Activated B cell treated with CpG ODN at 0.5 μM for 24 hours (primary cell): ENCODE measurements around the gene ALKAL2. TPM values are rescaled to one million over a fixed set of nuclear protein-coding genes. Genes with fewer than 3 reads are reported as not detected.

Experiments
- ATAC-seq: fragments of 200-7000 bp; cut with Tn5 transposase; one replicate; pipeline ENCODE4 v1.10.0; 2021; ENCODE audit warnings: low read depth, mild to moderate bottlenecking, moderate library complexity
- CTCF ChIA-PET: fragments of 350-600 bp; sonication (Branson Sonifier 250); formaldehyde crosslinking; loops from one replicate; lab custom pipeline; 2021; ENCODE audit warnings: antibody characterized with exemption; lab: Charles Lee
- POLR2A ChIA-PET: fragments of 350-600 bp; sonication (Branson Sonifier 250); formaldehyde crosslinking; loops from one replicate; lab custom pipeline; 2021; ENCODE audit warnings: antibody characterized with exemption; lab: Charles Lee
- DNase-seq: peaks from one replicate; pipeline ENCODE4 v3.0.0; 2022
- H3K27ac Mint-ChIP-seq: one replicate; pipeline ENCODE4 v1.8.0; 2020; ENCODE audit warnings: mixed read lengths
- H3K27me3 Mint-ChIP-seq: one replicate; pipeline ENCODE4 v1.8.0; 2021; ENCODE audit warnings: mixed read lengths
- H3K36me3 Mint-ChIP-seq: one replicate; pipeline ENCODE4 v1.8.0; 2021; ENCODE audit warnings: low read depth, mixed read lengths
- H3K4me1 Mint-ChIP-seq: one replicate; pipeline ENCODE4 v1.8.0; 2021; ENCODE audit warnings: mixed read lengths
- H3K4me3 Mint-ChIP-seq: one replicate; pipeline ENCODE4 v1.8.0; 2020; ENCODE audit warnings: mild to moderate bottlenecking, mixed read lengths
- H3K9me3 Mint-ChIP-seq: one replicate; pipeline ENCODE4 v1.8.0; 2020; ENCODE audit warnings: mixed read lengths
- intact Hi-C: fragments of 100-400 bp; cut with micrococcal nuclease; formaldehyde crosslinking; loops from one replicate; pipeline ENCODE4 v1.15.1; 2024
- total RNA-seq: library from RNA; stranded (reverse); gene quantifications from 2 replicates; pipeline ENCODE4 v1.2.3, GENCODE V29; 2022
- TF ChIP-seq, protein P1 (sequence below): fragments of 200-600 bp; IDR thresholded peaks from one replicate; pipeline ENCODE4 v1.8.0; 2022; ENCODE audit warnings: antibody characterized with exemption, mild to moderate bottlenecking

ALKAL2 gene
- total RNA-seq, 1 donor from 2014 or later, result not detected

DNA sequence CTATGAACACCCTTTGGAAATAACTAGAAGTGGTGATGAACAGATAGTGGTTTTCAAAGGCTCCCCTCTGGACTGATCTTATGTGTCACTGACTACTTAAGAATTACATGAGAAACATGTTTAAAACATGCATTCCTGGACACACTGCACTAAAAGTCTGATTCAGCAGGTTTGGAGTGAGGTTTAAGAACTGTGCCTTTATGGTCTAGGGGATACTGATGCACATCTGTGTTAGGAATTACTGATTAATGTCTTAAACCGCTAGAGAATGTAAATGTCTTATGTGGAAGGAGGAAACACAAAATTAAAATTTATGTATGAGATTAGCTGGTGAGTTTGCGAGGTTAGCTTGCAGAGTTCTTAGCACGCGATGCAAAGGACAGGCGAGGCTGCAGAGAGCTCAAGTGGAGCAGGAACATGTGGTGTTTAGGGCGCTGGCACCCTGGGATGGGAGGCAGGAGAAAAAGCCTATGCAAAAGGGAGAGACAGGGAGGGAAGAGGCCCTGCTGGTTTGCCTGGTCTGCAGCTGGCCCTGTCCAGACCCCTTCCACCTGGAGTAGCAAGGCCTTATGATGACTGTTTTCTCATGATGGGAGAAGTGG is 35.8 kb downstream of the ALKAL2 start:
- H3K4me1 Mint-ChIP-seq, result no peaks in the 10 kb centered on the region
- no peak overlapping the region for H3K27ac Mint-ChIP-seq
- intact Hi-C loops, result no loop called here
- POLR2A ChIA-PET, result no interaction called here
- CTCF ChIA-PET, result no interaction called here
- TF ChIP-seq, protein P1, sequence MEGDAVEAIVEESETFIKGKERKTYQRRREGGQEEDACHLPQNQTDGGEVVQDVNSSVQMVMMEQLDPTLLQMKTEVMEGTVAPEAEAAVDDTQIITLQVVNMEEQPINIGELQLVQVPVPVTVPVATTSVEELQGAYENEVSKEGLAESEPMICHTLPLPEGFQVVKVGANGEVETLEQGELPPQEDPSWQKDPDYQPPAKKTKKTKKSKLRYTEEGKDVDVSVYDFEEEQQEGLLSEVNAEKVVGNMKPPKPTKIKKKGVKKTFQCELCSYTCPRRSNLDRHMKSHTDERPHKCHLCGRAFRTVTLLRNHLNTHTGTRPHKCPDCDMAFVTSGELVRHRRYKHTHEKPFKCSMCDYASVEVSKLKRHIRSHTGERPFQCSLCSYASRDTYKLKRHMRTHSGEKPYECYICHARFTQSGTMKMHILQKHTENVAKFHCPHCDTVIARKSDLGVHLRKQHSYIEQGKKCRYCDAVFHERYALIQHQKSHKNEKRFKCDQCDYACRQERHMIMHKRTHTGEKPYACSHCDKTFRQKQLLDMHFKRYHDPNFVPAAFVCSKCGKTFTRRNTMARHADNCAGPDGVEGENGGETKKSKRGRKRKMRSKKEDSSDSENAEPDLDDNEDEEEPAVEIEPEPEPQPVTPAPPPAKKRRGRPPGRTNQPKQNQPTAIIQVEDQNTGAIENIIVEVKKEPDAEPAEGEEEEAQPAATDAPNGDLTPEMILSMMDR, result no peak
- H3K36me3 Mint-ChIP-seq, result peaks cover 23% of the 10 kb centered on the region
- no peak for ATAC-seq
- H3K9me3 Mint-ChIP-seq, result no peaks in the 10 kb centered on the region
- no peaks in the 10 kb centered on the region for H3K27me3 Mint-ChIP-seq
- DNase-seq, result no peak
- no peak overlapping the region for H3K4me3 Mint-ChIP-seq

DNA sequence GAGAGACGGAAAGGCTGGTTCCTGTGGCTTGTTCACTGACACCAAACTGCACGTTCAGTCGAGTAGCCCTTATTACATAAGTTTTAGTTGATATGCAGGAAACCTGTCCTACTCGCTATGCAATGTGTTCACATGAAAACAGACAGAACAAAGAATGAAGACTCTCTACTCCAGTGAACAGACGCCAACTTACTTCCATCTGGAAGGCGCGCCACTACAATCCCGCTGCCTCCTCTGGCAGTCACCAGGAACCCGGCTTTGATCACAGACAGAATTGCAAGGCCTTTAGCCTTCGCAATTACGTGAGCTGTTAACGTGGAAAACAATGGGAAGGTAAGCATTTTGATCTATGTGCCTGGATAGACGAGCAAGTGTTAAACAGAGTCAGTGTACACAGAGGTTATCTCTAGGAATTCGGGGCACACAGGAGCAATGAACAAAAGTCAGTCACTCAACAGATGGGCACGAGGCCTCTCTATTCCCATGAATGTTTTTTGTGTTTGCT is 38.3 kb downstream of the ALKAL2 start:
- H3K9me3 Mint-ChIP-seq, result no peaks in the 10 kb centered on the region
- no peak overlapping the region for H3K27ac Mint-ChIP-seq
- DNase-seq (no peak), ATAC-seq (no peak)
- CTCF ChIA-PET, result interaction anchor here (1.5 kb wide), 1 partner anchor 387 kb away, joined by 3 read pairs; no protein-coding TSS in a partner anchor
- intact Hi-C loops, result loop anchor here (5.0 to 10.0 kb wide), 3 partner anchors 285 to 1568 kb away; no protein-coding TSS in a partner anchor
- H3K27me3 Mint-ChIP-seq, result no peaks in the 10 kb centered on the region
- TF ChIP-seq, protein P1, result no peak
- H3K4me1 Mint-ChIP-seq, result peaks cover 5% of the 10 kb centered on the region
- POLR2A ChIA-PET, result no interaction called here
- H3K36me3 Mint-ChIP-seq, result peaks cover 36% of the 10 kb centered on the region
- no peak overlapping the region for H3K4me3 Mint-ChIP-seq

DNA sequence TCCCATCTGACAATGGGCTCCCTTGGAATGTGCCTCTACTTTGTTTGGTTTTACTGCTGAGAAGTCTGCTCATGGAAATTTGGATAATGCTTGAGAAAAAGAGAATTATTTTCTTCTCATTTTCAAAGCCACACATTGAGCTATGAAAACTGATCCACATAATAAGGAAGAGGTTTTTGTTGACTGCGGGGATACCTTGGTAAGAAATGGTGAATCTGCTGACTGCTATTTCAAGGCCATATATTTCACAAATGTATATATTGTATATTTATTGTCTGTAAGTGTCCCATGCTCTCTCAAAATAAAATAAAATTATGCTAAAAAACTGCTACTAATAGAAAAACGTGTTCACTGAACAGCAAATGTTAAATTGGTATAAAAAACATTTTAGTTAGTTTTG is 39.2 kb downstream of the ALKAL2 start:
- CTCF ChIA-PET, result interaction anchor here (3.2 to 4.0 kb wide), 2 partner anchors 41 to 388 kb away, joined by 23 to 42 read pairs; no protein-coding TSS in a partner anchor
- DNase-seq, result no peak
- intact Hi-C loops, result loop anchor here (5.0 to 10.0 kb wide), 3 partner anchors 286 to 1569 kb away; no protein-coding TSS in a partner anchor

DNA sequence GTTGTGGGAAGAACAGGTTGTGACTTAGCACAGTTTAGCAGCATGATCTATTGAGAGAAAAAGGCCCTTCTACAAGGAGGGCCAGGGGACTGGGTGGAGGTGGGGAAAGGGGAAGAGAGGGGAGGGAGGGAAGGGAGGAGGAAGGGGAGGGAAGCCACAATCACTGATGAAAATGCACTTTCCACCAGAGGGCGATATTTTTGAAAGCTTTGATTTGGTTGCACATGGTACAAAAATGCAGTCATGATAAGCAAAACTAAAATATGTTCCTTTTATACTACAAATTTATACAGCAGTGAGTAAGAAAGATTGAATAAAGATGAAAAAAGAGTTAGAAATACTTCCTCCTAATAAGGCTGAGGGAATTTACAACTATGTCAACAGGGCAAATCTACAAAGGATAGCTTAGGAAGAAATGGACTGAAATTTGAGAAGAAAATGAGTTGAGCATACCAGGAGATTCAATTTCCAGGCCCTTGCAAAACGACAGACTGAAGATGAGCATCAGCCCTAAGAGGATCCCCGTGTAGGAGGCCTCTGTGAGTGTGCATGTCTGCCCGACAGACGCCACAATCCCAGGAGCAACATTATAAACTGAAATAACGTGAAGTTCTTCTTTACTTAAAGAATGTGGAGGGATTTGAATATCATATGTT is 41.3 kb downstream of the ALKAL2 start:
- CTCF ChIA-PET, result interaction anchor here (0.7 to 4.0 kb wide), 10 partner anchors 9 to 416 kb away, joined by 3 to 42 read pairs (median 4); no protein-coding TSS in a partner anchor
- no peak overlapping the region for H3K27ac Mint-ChIP-seq

More for the DNA sequence above, 39.2 kb downstream of the ALKAL2 start:
- POLR2A ChIA-PET, result no interaction called here
- no peak overlapping the region for H3K27ac Mint-ChIP-seq
- H3K36me3 Mint-ChIP-seq, result peaks cover 42% of the 10 kb centered on the region
- no peaks in the 10 kb centered on the region for H3K9me3 Mint-ChIP-seq
- H3K4me3 Mint-ChIP-seq, result no peak overlapping the region
- TF ChIP-seq, protein P1, result no peak
- H3K27me3 Mint-ChIP-seq, result no peaks in the 10 kb centered on the region
- H3K4me1 Mint-ChIP-seq, result peaks cover 5% of the 10 kb centered on the region
- no peak for ATAC-seq

More for the DNA sequence above, 41.3 kb downstream of the ALKAL2 start:
- Mint-ChIP-seq H3K9me3 (peaks cover 3% of the 10 kb centered on the region), H3K4me1 (peaks cover 5% of the 10 kb centered on the region), H3K4me3 (no peak overlapping the region), H3K36me3 (peaks cover 50% of the 10 kb centered on the region), H3K27me3 (no peaks in the 10 kb centered on the region)
- intact Hi-C loops, result loop anchor here (1.0 to 10.0 kb wide), 6 partner anchors 18 to 1571 kb away; partner anchors contain the start of genes ACP1 and SH3YL1
- POLR2A ChIA-PET, result no interaction called here
- no peak for DNase-seq
- peak; percentile 50 for ATAC-seq
- TF ChIP-seq, protein P1, result no peak
